ENCODE results near the gene ZNF382. TPM values are rescaled to one million over a fixed set of nuclear protein-coding genes. Genes with fewer than 3 reads are reported as not detected.
A peak's percentile ranks its signal among the peaks of the same experiment; 100 is the strongest.

Gene ZNF382
- 2.0 and 2.2 TPM in 2 replicates for polyA plus RNA-seq (2011; rRNA removed)
- polyA minus RNA-seq (2011; rRNA and poly(A)+ RNA removed) = 2.4 and 4.4 TPM in 2 replicates

GRCh38 chr19:36605101-36605876, at the start of gene ZNF382:
TSS of gene ZNF382 (plus strand) at chr19:36605313. CDS start at chr19:36609915, 4,602 bp downstream.
- H3K27ac ChIP-seq (ENCODE audit: low read depth, low read length) = peak within 1 kb of the TSS; percentile 47
- ChIA-PET CTCF (interaction anchor here (0.6 kb wide), 1 partner anchor 388 kb away, joined by 3 read pairs; no protein-coding TSS in a partner anchor), POLR2A (interaction anchor here (0.6 to 1.5 kb wide), 3 partner anchors 13 to 77 kb away, joined by 3 to 8 read pairs (median 5); partner anchors contain the start of genes ZNF260 and ZNF529)
- H3K4me3 ChIP-seq (ENCODE audit: low read depth, low read length) = peak within 1 kb of the TSS; percentile 88
- H3K27me3 ChIP-seq (ENCODE audit: control insufficient read depth, insufficient read depth, low read length) = no peaks in the 10 kb centered on the region
- no peak for TF ChIP-seq CTCF (IDR thresholded peaks at IDR 0.05; ENCODE audit: low read depth, low read length)
- peak; percentile 13 for DNase-seq (ENCODE audit: low read depth, low spot score)
- peaks cover 11% of the 10 kb centered on the region; the same call in 1 of the 2 replicates for H3K9me3 ChIP-seq (ENCODE audit: control insufficient read depth, insufficient read depth, low read length)

GRCh38 chr19:36564391-36564790, 40.7 kb upstream of the ZNF382 start:
- Histone ChIP-seq H3K9me3 (ENCODE audit: control insufficient read depth, insufficient read depth, low read length) (peaks cover 59% of the 10 kb centered on the region), H3K27ac (ENCODE audit: low read depth, low read length) (no peak overlapping the region), H3K4me3 (ENCODE audit: low read depth, low read length) (no peak overlapping the region), H3K27me3 (ENCODE audit: control insufficient read depth, insufficient read depth, low read length) (no peaks in the 10 kb centered on the region)
- ChIA-PET POLR2A (no interaction called here), CTCF (no interaction called here)
- TF ChIP-seq CTCF (IDR thresholded peaks at IDR 0.05; ENCODE audit: low read depth, low read length) = no peak
- DNase-seq (ENCODE audit: low read depth, low spot score) = no peak

- no peak for TF ChIP-seq CTCF (IDR thresholded peaks at IDR 0.05; ENCODE audit: low read depth, low read length)
- H3K9me3 ChIP-seq (ENCODE audit: control insufficient read depth, insufficient read depth, low read length) = peaks cover 33% of the 10 kb centered on the region
- ChIA-PET CTCF (no interaction called here), POLR2A (interaction anchor here (0.6 to 2.6 kb wide), 4 partner anchors 33 to 91 kb away, joined by 8 to 9 read pairs (median 8); partner anchors contain the start of genes ZNF260, ZNF382 and ZNF566)
- H3K4me3 ChIP-seq (ENCODE audit: low read depth, low read length) = peak overlapping the region; percentile 99
- no peak for DNase-seq (ENCODE audit: low read depth, low spot score)
- no peaks in the 10 kb centered on the region for H3K27me3 ChIP-seq (ENCODE audit: control insufficient read depth, insufficient read depth, low read length)
- peak overlapping the region; percentile 65 for H3K27ac ChIP-seq (ENCODE audit: low read depth, low read length)
Measured at GRCh38 chr19:36572593-36573019, 32.5 kb upstream of the ZNF382 start.

GRCh38 chr19:36573020-36573894, 31.9 kb upstream of the ZNF382 start, which contains the start of gene ZNF529:
TSS of gene ZNF529 (minus strand) at chr19:36573292. CDS start at chr19:36572346, 946 bp downstream.
- POLR2A ChIA-PET = interaction anchor here (0.6 to 2.6 kb wide), 6 partner anchors 32 to 640 kb away, joined by 3 to 9 read pairs (median 8); partner anchors contain the start of genes ZNF260, ZNF382, ZNF566 and ZNF850
- no peaks in the 10 kb centered on the region for H3K27me3 ChIP-seq (ENCODE audit: control insufficient read depth, insufficient read depth, low read length)
- DNase-seq (ENCODE audit: low read depth, low spot score) = peak; percentile 59
- peak within 1 kb of the TSS; percentile 65 for H3K27ac ChIP-seq (ENCODE audit: low read depth, low read length)
- H3K4me3 ChIP-seq (ENCODE audit: low read depth, low read length) = peak within 1 kb of the TSS; percentile 99
- no peak for TF ChIP-seq CTCF (IDR thresholded peaks at IDR 0.05; ENCODE audit: low read depth, low read length)
- H3K9me3 ChIP-seq (ENCODE audit: control insufficient read depth, insufficient read depth, low read length) = peaks cover 34% of the 10 kb centered on the region
- CTCF ChIA-PET = no interaction called here

Measured in AG04450 (cell line).